ENCODE results near the gene ADGRB3.

The ADGRB3 gene

GRCh38 chr6:68634726-68635411, at the start of gene ADGRB3:
Gene ADGRB3, plus strand, starts transcription at chr6:68635282. Its CDS starts 3,394 bp downstream, at chr6:68638676.
- DNase-seq: peak; percentile 90

- DNase-seq: no peak
These were observed 41.5 kb upstream of the ADGRB3 start for GRCh38 chr6:68593558-68593957.

- DNase-seq: no peak
These were observed 37.4 kb upstream of the ADGRB3 start for GRCh38 chr6:68597642-68598041.

GRCh38 chr6:68615938-68616337, 19.1 kb upstream of the ADGRB3 start:
- no peak for DNase-seq

- no peak for DNase-seq
These were observed 9.1 kb upstream of the ADGRB3 start for GRCh38 chr6:68625998-68626397.

GRCh38 chr6:68628161-68628560, 6.9 kb upstream of the ADGRB3 start:
- no peak for DNase-seq

- DNase-seq: no peak
These were observed 2.3 kb upstream of the ADGRB3 start for GRCh38 chr6:68632734-68633133.

GRCh38 chr6:68633281-68633971, 1.7 kb upstream of the ADGRB3 start:
- DNase-seq: no peak

- DNase-seq: no peak
These were observed 933 bp upstream of the ADGRB3 start for GRCh38 chr6:68633972-68634725.

- no peak for DNase-seq
These were observed 277 bp downstream of the ADGRB3 start for GRCh38 chr6:68635412-68635705.

- DNase-seq: peak; percentile 9
These were observed 828 bp downstream of the ADGRB3 start for GRCh38 chr6:68635706-68636513.

GRCh38 chr6:68636666-68637065, 1.6 kb downstream of the ADGRB3 start:
- no peak for DNase-seq

GRCh38 chr6:68637071-68637470, 2.0 kb downstream of the ADGRB3 start:
- DNase-seq: no peak

- no peak for DNase-seq
These were observed 2.7 kb downstream of the ADGRB3 start for GRCh38 chr6:68637782-68638181.

- peak; percentile 15 for DNase-seq
These were observed 3.3 kb downstream of the ADGRB3 start for GRCh38 chr6:68638230-68638900.

GRCh38 chr6:68639211-68639610, 4.1 kb downstream of the ADGRB3 start:
- no peak for DNase-seq

- no peak for DNase-seq
These were observed 4.9 kb downstream of the ADGRB3 start for GRCh38 chr6:68639826-68640490.

- no peak for DNase-seq
These were observed 5.4 kb downstream of the ADGRB3 start for GRCh38 chr6:68640491-68640835.

- no peak for DNase-seq
These were observed 6.1 kb downstream of the ADGRB3 start for GRCh38 chr6:68641172-68641571.

- DNase-seq: no peak
These were observed 7.0 kb downstream of the ADGRB3 start for GRCh38 chr6:68642081-68642480.

- no peak for DNase-seq
These were observed 7.9 kb downstream of the ADGRB3 start for GRCh38 chr6:68642977-68643376.

GRCh38 chr6:68649669-68650068, 14.6 kb downstream of the ADGRB3 start:
- DNase-seq: no peak

All from NCI-H2171 (cell line).